GM18520 (cell line): ENCODE data around the gene GMDS.

Experiments used
- ATAC-seq: cut with Tn5 transposase; IDR thresholded peaks from one replicate; pipeline ENCODE4 v1.9.1; 2021; ENCODE audit not compliant: unreplicated experiment

Gene GMDS

DNA sequence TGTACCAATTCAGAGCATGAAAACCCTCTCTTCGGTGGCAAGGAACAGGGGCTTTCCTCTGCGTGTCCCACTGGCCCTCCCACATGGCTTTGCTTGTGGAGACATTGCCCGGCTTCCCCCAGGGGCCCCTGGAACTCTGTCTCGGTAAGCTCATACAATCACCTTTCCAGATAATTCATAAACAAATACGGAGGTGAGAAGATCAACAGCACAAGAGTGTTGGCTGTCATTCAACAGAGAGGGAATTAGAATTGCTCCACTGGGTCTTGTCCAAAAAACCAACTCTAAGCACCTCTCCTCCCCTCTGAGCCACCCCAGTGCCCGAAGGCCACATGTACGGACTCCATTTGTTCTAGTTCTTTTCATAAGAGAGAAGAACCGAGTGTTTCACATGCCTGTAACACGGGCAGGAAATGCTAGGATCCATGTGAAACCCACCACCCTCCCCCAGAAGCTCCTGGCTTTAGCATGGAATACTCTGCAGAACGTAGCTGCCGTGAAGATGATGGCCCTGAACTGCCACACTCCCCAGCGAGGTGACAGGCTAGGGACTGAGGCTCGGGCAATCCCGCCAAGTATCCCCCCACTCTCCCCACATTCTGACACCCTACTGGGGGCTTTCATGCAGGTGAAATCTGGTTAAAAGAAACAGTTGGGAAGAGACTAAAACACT, 660.3 kb downstream of the GMDS start:
- no peak for ATAC-seq

DNA sequence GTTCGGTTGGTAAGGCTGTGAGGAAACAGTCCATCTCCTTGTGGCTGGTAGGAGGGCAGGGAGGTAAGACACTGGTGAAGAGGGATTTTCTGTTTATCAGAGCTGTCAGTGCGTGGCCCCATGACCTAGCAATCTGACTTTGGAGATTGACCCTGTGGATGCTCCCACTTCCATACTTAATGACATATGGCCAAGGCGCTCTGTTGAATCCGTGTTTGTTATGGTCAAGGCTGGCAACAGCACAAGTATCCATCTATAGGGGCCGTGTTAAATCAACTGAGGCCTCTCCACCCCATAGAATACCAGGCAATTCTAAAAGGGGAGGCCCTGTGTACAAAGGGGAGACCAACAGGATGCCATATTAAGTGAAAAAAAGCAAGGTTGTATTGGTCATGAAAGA, 661.3 kb downstream of the GMDS start:
- no peak for ATAC-seq

DNA sequence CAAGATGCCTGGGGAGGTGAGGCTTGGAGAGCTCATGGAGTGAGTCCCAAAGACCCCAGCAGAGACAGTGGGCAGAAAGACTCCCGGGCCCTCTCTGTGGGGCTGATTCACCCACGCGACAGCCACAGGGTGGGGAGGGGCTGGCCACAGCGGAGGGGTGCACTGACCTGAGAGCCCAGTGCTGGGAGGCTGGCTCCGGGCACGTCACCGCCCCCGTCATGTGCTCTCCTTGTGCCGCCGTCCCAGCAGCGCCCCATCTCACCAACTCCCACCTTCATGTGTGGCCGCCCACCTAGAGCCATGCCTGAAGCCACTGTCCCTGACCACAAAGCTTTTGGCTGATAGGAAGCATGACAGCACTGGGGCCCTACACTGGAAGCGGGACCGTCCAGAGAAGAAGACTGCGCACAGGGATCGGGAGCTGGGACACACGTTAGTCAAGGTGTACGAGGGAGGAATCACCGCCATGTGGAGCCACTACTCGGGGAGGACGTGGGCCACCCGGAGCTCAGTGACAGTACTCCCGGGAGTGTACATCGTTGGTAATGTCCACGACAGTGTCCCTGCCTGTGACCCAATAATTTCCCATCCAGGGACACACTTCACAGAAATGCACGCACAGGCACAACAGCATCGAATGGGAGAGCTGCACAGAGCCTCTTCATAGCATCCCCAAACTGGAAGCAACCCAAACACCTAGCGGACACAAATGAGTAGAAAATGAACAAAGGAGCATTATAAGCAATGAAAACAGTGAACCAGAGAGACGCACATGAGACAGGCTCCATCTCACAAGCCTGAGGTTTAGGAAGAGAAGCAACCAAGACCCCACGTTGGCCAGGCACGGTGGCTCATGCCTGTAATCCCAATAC, 664.0 kb downstream of the GMDS start:
- no peak for ATAC-seq

DNA sequence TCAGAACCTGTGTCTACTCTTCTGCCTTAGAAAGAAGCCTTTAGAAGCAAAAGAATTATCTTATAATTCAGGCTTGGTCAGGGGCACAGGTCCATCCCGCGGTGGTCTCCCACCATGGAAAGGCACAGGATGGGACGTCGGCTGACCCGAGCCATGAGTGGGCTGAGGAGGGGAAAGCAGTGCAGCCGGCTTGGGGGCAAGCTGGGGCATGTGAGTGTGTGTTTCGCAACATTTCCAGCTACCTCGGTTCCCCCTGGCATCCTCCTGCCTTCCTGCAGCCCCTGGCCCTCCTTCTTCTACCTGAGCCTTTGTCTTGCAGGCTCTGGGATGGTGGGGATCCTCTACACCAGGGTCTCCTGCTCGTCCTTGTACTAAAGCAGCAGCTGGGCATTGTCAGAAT, 664.8 kb downstream of the GMDS start:
- ATAC-seq, result no peak

DNA sequence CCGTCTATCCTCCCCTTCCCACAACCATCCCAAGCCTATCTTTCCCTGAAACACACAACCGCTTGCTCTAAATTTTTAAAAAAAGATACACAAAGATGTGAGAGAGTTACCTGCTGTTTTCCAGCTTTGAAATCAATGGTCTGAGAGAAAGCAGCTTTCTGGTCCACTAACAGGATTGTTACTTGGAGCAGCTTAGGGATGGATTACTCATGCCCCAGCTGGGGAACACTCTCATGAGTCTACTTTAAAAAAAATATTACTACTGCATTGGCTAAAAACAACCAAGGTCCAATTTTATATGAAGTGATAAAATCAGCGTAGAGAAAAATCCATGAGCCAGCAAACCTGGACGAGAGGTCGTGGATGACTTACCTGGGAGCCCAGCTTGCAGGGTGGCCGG, 665.3 kb downstream of the GMDS start:
- ATAC-seq, result no peak

DNA sequence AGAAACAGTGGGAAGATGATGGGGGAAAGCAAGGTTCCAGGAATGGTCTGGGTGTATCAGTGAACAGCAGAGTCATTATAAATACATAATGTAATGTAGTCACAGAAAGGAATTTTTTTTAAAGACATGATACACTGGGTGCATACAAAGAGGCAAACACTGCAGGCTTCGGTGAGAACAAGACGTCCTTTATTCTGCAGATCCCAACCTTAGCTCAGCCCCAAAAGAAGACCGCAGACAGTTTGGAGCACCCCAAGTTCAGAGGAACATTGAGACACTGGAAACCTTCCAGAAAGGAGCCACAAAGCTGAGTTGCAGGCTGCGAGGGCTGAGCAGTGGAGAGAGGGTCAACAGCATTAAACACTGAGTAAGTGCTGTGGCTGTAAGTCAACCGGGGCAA, 666.3 kb downstream of the GMDS start:
- no peak for ATAC-seq

DNA sequence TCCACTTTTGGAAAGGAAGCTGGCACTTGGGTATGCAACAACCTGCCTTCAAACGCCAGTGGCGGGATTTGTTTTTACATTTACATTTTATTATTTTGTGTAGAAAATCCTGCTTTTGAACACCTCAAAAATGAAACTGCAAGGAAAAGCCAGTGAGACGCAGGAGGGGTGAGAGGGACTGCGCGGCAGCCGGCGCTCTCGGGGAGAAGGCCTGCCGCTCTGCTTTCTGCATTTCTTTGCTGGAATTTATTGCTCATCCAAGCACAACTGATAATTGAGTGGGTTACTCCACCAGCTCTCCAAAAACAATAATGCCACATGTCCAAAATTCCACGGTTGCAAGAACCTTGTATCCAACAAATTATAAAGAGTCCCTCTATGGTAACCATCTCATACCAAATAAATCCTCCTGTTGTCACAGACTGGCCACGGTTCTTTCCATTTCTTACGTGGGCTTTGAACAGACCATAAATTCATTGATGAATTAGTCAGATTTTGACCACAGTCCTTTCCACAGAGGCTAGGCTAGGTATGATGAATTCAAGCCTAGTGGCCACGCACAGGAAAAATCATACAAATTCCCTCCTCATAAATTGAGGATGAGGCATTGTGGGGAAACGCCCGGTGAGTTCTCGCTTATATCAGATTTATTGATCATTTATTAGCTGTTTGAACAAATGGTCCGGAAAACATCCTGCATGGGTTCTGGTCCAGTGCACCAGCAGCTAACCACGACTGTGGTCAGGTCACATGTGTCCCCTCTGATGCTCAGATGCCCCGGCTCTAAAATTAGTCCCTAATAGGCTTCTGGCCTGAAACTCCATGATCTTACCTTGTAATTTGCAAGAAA, 667.3 kb downstream of the GMDS start:
- no peak for ATAC-seq

DNA sequence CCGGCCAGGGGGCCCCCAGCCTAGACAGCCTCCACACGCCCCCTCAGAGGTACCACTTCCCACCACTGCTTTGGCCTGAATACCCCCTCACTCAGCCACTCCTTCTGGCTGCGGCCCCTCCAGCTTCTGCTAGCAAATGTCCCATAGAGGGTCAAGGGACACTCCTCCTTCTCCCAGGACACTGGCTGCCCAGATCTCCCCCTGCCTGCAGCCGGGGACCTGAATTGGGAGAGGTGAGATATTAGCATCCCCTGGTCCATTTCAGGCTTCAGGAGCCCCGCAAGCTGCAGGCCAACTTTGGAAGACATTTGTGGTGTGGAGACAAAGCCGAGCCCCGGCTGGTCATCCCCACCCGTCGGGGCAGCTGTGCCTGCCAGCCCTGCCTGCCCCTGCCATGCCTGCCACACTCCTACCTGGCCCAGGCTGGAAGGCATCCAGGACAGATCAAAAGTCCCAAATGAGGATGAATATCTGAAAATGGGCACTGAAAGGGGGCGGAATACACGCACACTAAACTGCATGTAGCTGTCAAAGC, 668.2 kb downstream of the GMDS start:
- no peak for ATAC-seq

DNA sequence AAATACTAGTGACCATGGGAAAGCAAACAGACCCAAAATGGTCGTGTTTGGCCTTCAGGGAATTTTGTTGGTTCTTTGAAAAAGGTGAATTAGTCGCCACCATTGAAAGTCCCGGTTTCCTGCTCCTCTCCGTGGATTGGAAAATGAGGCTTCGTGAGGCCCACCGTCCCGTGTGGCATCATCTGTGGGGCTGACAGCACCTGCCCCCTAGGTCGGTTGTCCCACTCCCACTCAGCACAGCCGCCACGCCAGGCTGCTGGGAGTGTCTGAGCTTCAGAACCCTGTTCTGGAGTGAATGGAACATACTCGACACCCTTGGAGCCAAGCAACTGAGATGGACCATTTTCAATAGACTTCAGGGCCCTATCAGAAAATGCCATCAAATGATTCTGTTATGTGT, 668.7 kb downstream of the GMDS start:
- no peak for ATAC-seq

DNA sequence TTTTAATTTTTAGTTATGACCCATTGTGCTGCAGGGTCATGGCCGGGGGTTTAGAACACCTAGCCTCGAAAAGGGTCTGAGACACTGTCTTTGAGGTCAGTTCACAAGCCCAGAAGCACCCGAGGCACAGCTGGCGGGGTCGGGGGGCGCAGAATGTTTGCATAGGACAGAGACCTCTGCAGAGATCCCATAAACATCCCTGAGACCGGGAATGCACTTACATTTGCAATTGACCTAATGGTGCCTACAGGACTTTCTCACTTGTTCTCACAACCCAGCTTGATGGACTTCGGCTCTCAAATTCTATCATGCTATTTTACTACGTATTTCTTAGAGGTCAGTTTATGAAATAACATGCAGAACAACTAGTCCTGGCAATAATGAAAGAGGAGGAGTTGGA, 669.2 kb downstream of the GMDS start:
- no peak for ATAC-seq

DNA sequence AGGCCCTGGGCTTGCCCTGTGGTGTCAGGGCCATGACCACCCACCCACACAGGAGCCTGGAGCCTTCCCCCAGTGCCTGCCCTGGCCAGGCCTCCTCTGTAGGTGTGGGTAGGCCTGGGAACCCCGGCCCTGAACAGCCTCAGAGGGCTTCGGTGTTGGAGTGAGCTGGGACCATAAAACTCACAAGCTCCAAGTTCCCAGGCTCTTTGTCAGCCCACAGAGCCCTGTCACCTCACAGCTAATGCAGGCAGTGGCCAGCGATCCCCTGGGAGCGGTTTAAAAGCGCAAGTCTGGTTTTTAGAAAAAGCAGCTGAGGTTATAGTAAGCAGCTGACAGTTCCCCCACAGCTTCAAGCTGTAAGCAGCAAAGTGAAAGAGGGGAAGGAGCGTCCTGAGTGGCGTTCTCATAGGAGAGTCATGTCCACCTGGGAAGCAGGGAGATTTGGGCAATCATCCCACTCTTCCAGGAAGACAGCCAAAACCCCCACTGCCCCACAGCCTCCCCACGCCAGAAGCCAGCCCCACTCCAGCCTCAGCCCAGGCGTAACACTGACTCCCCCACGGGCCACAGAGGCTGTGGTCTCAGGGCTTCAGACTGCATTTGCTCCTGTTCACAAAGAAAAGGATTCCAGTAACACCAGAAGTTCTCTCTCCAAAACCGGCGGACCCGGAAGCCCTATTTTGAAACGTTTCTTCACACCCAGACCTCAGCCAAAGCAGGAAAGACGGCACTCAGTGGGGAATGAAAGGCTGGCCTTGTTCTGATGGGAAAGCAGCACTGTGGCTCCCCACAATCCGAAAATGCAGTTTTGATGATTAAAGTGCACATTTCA, 670.0 kb downstream of the GMDS start:
- ATAC-seq, result no peak

DNA sequence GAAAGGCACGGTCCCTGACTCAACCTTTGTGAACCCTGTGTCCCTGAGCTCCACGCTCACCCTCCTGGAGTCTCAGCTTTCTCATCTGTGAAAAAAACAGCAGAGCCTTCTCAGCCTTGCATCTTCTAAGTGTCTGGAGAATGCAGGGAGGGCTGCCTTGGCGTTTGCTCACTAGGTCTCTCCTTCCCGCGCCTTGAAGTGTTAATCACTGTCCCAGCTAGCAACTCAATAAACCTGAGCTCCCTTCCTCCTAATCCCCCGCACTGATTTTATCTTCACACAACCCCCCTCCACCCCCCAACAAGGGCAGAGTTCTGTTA, 670.6 kb downstream of the GMDS start:
- no peak for ATAC-seq

DNA sequence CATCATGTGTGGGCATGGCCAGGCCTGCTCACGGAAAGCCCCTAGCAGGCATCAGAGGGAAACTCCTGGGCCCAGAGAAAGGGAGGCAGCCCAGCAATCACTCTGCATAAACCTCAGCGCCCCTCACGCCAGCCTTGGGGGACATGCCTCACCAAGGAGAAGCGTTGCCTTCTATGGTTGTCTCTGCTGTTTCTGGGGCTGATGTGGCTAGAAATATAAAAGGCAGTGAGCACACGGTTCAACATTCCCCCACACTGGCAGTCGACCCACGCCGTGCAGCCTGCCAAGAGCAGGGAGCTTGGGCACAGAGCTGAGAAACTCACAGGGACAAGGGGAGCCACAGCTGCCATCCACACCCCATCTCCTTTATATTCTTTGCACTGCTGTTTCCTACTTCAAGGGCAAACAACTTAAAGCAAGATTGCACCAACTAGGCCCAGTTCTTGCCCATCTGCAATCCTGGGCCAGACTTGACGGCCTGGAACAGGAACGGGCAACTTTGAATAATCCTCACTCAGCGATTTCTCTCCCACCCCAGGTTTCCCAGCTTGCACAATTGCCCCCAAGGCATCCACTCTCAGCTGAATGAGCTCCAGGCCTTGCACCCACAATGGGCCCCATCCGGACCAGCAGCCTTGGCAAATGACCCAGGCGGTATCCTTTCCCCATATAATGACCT, 671.2 kb downstream of the GMDS start:
- no peak for ATAC-seq
